Hepatocyte (in vitro differentiated cells): ENCODE results near the gene HCN2. TPM values are rescaled to one million over a fixed set of nuclear protein-coding genes. Genes with fewer than 3 reads are reported as not detected.

Experiments used
- DNase-seq: peaks from one replicate; pipeline ENCODE4 v3.0.0-alpha.2; 2016; ENCODE audit warnings: low spot score
- H2AFZ ChIP-seq: fragments of 200-600 bp; sonication (generic); 2 replicates; pipeline ENCODE4 v1.6.0; 2016; ENCODE audit warnings: antibody characterized with exemption, mild to moderate bottlenecking
- H3K27ac ChIP-seq: fragments of 200-600 bp; sonication (generic); 2 replicates; pipeline ENCODE4 v1.5.1; 2016; ENCODE audit warnings: mild to moderate bottlenecking
- H3K27me3 ChIP-seq: fragments of 200-600 bp; sonication (generic); 2 replicates; pipeline ENCODE4 v1.6.1; 2016
- H3K36me3 ChIP-seq: fragments of 200-600 bp; sonication (generic); replicated peaks from 2 replicates; pipeline ENCODE4 v1.5.1; 2016; ENCODE audit warnings: low read depth; ENCODE audit not compliant: insufficient read depth
- H3K4me1 ChIP-seq: fragments of 200-600 bp; sonication (generic); 2 replicates; pipeline ENCODE4 v1.5.1; 2016; ENCODE audit warnings: mild to moderate bottlenecking, moderate library complexity; ENCODE audit not compliant: insufficient read depth
- H3K4me2 ChIP-seq: fragments of 200-600 bp; sonication (generic); 2 replicates; pipeline ENCODE4 v1.6.0; 2016
- H3K4me3 ChIP-seq: fragments of 200-600 bp; sonication (generic); 2 replicates; pipeline ENCODE4 v1.5.1; 2016; ENCODE audit warnings: mild to moderate bottlenecking
- H3K79me2 ChIP-seq: fragments of 200-600 bp; sonication (generic); 2 replicates; pipeline ENCODE4 v1.6.0; 2017; ENCODE audit warnings: mild to moderate bottlenecking
- H3K9me2 ChIP-seq: fragments of 200-600 bp; sonication (generic); replicated peaks from 2 replicates; pipeline ENCODE4 v1.6.0; 2017; ENCODE audit warnings: mild to moderate bottlenecking; ENCODE audit not compliant: insufficient read depth
- H3K9me3 ChIP-seq: fragments of 200-600 bp; sonication (generic); 2 replicates; pipeline ENCODE4 v1.5.1; 2016; ENCODE audit warnings: low read depth, mild to moderate bottlenecking
- H4K20me1 ChIP-seq: fragments of 200-600 bp; sonication (generic); 2 replicates; pipeline ENCODE4 v1.6.0; 2016; ENCODE audit warnings: mild to moderate bottlenecking; ENCODE audit not compliant: insufficient read depth, poor library complexity, severe bottlenecking
- EZH2 ChIP-seq: fragments of 200-600 bp; sonication (generic); IDR thresholded peaks from 2 replicates; pipeline ENCODE4 v1.6.1; 2016; ENCODE audit warnings: antibody characterized with exemption, mild to moderate bottlenecking, borderline replicate concordance
- EZH2phosphoT487 ChIP-seq: fragments of 200-600 bp; sonication (generic); IDR thresholded peaks from one replicate; pipeline ENCODE4 v1.6.1; 2018; ENCODE audit warnings: antibody characterized with exemption, mild to moderate bottlenecking, low read depth, moderate library complexity; ENCODE audit not compliant: unreplicated experiment, severe bottlenecking
- WGBS: methylation state at CpG from one replicate; pipeline ENCODE4 v1.1.6; 2016; ENCODE audit warnings: low lambda C conversion rate; ENCODE audit errors: missing lambda C conversion rate; 5-methylcytosine and 5-hydroxymethylcytosine counted together
- polyA plus RNA-seq: library from polyadenylated mRNA; unstranded; fragments of >200 nt; fragmentation: Nextera tagmentation; extraction: Ambion mirVana; gene quantifications from 2 replicates; pipeline ENCODE4 v1.2.1, GENCODE V29; 2016
- total RNA-seq: library from RNA; depleted of rRNA; stranded (reverse); fragments of >200 nt; gene quantifications from 2 replicates; pipeline ENCODE4 v1.2.3, GENCODE V29; 2014
- TF ChIP-seq, protein P1 (sequence below): fragments of 200-600 bp; sonication (generic); IDR thresholded peaks from 2 replicates; pipeline ENCODE4 v1.5.1; 2016; ENCODE audit warnings: antibody characterized with exemption, mild to moderate bottlenecking; ENCODE audit not compliant: poor library complexity

HCN2 gene
- total and polyA plus RNA-seq, 2 experiments from 2014 or later, result 0.16 to 0.30 TPM

DNA sequence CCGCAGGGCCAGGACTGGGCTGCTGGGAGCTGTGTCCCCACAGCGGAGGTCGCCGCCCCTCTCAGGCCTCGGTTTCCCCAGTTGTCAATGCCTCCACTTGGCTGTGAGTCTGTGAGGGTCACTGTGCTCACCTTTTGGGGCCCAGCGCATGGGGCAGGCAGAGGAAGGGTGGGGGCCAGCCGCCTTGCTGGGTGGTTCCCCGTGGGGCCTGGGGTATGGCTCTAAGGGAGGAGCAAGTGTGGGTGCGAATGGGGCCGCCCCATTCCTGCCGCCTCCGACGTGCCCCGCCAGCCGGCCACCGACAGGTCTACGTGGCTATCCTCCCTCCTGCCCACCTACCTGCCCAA is 49.2 kb downstream of the HCN2 start:
- Histone ChIP-seq H4K20me1 (no peaks in the 10 kb centered on the region), H2AFZ (peak overlapping the region; percentile 33)
- DNase-seq, result no peak

DNA sequence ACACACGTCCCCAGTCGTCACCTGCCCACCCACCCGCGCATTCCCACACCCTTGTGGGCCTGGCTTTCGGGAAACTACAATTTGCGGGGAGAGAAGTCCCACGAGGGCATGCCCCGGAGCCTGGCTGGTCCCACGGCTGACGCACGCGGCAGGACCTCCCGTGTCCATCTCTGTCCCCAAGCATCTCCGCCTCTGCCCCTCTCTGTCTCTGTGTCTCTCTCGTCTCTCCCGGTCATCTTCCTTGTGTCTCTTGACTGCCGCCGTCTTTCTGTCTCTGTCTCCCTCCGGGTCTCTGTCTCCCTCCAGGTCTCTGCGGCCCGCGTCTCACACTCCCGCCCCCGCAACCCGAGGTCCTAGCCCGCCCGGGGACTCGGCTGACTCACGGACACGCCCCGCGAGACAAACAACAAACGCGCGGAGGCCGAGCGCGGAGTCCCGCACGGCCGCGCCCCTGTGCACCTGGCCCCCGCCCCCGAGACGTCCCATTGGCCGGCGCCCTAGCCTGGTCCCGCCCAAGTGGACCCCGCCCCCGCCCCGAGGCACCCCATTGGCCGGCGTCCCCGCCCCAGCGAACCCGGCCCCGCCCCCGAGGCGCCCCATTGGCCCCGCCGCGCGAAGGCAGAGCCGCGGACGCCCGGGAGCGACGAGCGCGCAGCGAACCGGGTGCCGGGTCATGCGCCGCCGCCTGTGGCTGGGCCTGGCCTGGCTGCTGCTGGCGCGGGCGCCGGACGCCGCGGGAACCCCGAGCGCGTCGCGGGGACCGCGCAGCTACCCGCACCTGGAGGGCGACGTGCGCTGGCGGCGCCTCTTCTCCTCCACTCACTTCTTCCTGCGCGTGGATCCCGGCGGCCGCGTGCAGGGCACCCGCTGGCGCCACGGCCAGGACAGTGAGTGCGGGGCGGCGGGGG is 49.8 kb downstream of the HCN2 start, which contains the start of gene FGF22:
TSS of gene FGF22 (plus strand) at position 627 of the 908 bp plus-strand sequence. CDS start at position 674, 47 bp downstream.
- WGBS, result 12% methylated on average over 59 of the region's 109 CpGs
- Histone ChIP-seq H3K4me3 (peak within 1 kb of the TSS; percentile 31), H3K79me2 (peaks cover 4% of the 10 kb centered on the region), H3K36me3 (no peaks in the 10 kb centered on the region), H3K9me2 (no peaks in the 10 kb centered on the region), H3K4me1 (no peaks in the 10 kb centered on the region), H4K20me1 (no peaks in the 10 kb centered on the region), H3K27me3 (no peaks in the 10 kb centered on the region), H3K4me2 (peak within 1 kb of the TSS; percentile 90), H3K27ac (no peak within 1 kb of the TSS), H2AFZ (peak within 1 kb of the TSS; percentile 33), H3K9me3 (no peaks in the 10 kb centered on the region)
- DNase-seq, result peak; percentile 95
- TF ChIP-seq EZH2phosphoT487 (no peak), EZH2 (no peak)
- TF ChIP-seq, protein P1, sequence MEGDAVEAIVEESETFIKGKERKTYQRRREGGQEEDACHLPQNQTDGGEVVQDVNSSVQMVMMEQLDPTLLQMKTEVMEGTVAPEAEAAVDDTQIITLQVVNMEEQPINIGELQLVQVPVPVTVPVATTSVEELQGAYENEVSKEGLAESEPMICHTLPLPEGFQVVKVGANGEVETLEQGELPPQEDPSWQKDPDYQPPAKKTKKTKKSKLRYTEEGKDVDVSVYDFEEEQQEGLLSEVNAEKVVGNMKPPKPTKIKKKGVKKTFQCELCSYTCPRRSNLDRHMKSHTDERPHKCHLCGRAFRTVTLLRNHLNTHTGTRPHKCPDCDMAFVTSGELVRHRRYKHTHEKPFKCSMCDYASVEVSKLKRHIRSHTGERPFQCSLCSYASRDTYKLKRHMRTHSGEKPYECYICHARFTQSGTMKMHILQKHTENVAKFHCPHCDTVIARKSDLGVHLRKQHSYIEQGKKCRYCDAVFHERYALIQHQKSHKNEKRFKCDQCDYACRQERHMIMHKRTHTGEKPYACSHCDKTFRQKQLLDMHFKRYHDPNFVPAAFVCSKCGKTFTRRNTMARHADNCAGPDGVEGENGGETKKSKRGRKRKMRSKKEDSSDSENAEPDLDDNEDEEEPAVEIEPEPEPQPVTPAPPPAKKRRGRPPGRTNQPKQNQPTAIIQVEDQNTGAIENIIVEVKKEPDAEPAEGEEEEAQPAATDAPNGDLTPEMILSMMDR, result no peak

More for the DNA sequence above, 49.2 kb downstream of the HCN2 start:
- 82% methylated on average over 16 of the region's 17 CpGs for WGBS
- peak overlapping the region; percentile 90 for H3K4me2 ChIP-seq
- no peaks in the 10 kb centered on the region for H3K9me2 ChIP-seq
- no peak for TF ChIP-seq EZH2phosphoT487
- TF ChIP-seq, protein P1, result no peak
- TF ChIP-seq EZH2, result no peak
- H3K27ac ChIP-seq, result no peak overlapping the region
- no peaks in the 10 kb centered on the region for H3K9me3 ChIP-seq
- no peak overlapping the region for H3K4me3 ChIP-seq
- no peaks in the 10 kb centered on the region for H3K36me3 ChIP-seq
- no peaks in the 10 kb centered on the region for H3K27me3 ChIP-seq
- peaks cover 5% of the 10 kb centered on the region for H3K4me1 ChIP-seq
- peaks cover 10% of the 10 kb centered on the region for H3K79me2 ChIP-seq

DNA sequence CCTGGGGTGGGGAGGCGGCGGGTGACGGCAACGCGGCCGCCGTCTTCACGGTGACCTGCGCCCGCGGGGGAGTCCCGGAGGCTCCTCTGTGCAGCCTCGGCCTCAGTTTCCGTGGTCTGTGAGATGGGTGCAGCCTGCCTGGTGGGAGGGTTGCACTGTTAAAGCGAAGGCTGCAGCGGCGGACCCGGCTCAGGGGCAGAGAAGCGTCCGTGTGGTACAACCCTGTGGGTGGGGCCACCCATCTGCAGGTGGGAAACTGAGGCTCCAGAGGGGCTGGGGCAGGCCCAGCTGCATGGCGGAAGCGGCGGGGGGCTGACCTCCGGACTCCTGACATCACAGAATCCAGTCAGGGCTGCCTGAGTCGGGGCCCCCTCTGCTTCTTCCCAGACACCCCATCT is 50.5 kb downstream of the HCN2 start:
- Histone ChIP-seq H3K27ac (no peak overlapping the region), H4K20me1 (no peaks in the 10 kb centered on the region), H3K4me1 (no peaks in the 10 kb centered on the region), H3K79me2 (no peaks in the 10 kb centered on the region), H3K36me3 (no peaks in the 10 kb centered on the region), H3K9me3 (no peaks in the 10 kb centered on the region), H2AFZ (no peak overlapping the region), H3K4me2 (peak overlapping the region; percentile 90), H3K4me3 (peak overlapping the region; percentile 16), H3K9me2 (no peaks in the 10 kb centered on the region), H3K27me3 (no peaks in the 10 kb centered on the region)
- DNase-seq, result no peak
- TF ChIP-seq, protein P1, result no peak
- no peak for TF ChIP-seq EZH2phosphoT487
- TF ChIP-seq EZH2, result no peak
- WGBS, result 53% methylated on average over 20 of the region's 25 CpGs
